Ascending aorta (tissue), 2 donors: ENCODE data around the gene RPL13. TPM values are rescaled to one million over a fixed set of nuclear protein-coding genes. Genes with fewer than 3 reads are reported as not detected.

ENCODE experiments used
- DNase-seq, 2 donors: peaks; one replicate each; pipeline ENCODE4 v3.0.0-alpha.2; 2019; ENCODE audit warnings: low spot score in 2 of 2
- H3K27ac ChIP-seq, 2 donors: fragments of 200-600 bp; sonication (generic); one replicate each; pipeline ENCODE4 v1.5.1; 2016 to 2017; ENCODE audit warnings: mild to moderate bottlenecking in 1 of 2
- H3K27me3 ChIP-seq: fragments of 200-600 bp; sonication (generic); one replicate; pipeline ENCODE4 v1.5.1; 2017
- H3K36me3 ChIP-seq, 2 donors: fragments of 200-600 bp; sonication (generic); one replicate each; pipeline ENCODE4 v1.5.1; 2016
- H3K4me1 ChIP-seq, 2 donors: fragments of 200-600 bp; sonication (generic); one replicate each; pipeline ENCODE4 v1.5.1; 2016 to 2017; ENCODE audit warnings: mild to moderate bottlenecking in 1 of 2
- H3K4me3 ChIP-seq, 2 donors: fragments of 200-600 bp; sonication (generic); one replicate each; pipeline ENCODE4 v1.5.1; 2016 to 2017; ENCODE audit warnings: mild to moderate bottlenecking in 1 of 2
- H3K9me3 ChIP-seq, 2 donors: fragments of 200-600 bp; sonication (generic); one replicate each; pipeline ENCODE4 v1.5.1; 2016
- intact Hi-C: fragments of 100-400 bp; cut with DNase I; formaldehyde crosslinking; loops from one replicate; pipeline ENCODE4 v1.15.1; 2023
- total RNA-seq: library from RNA; depleted of rRNA; stranded (reverse); fragments of >200 nt; gene quantifications from one replicate; pipeline ENCODE4 v1.1.0, GENCODE V29; 2016
- TF ChIP-seq, protein P1 (sequence below), 3 experiments: fragments of 200-600 bp in 2 of 3; fragments of 450-650 bp in 1 of 3; sonication (generic) in 2 of 3; IDR thresholded peaks; one replicate each; pipeline ENCODE4 v1.5.1; 2016 to 2019; ENCODE audit warnings: antibody characterized with exemption in 3 of 3, mild to moderate bottlenecking in 1 of 3, moderate library complexity in 1 of 3

RPL13 gene
- total RNA-seq, 1 donor from 2014 or later, result 8,360 TPM

DNA sequence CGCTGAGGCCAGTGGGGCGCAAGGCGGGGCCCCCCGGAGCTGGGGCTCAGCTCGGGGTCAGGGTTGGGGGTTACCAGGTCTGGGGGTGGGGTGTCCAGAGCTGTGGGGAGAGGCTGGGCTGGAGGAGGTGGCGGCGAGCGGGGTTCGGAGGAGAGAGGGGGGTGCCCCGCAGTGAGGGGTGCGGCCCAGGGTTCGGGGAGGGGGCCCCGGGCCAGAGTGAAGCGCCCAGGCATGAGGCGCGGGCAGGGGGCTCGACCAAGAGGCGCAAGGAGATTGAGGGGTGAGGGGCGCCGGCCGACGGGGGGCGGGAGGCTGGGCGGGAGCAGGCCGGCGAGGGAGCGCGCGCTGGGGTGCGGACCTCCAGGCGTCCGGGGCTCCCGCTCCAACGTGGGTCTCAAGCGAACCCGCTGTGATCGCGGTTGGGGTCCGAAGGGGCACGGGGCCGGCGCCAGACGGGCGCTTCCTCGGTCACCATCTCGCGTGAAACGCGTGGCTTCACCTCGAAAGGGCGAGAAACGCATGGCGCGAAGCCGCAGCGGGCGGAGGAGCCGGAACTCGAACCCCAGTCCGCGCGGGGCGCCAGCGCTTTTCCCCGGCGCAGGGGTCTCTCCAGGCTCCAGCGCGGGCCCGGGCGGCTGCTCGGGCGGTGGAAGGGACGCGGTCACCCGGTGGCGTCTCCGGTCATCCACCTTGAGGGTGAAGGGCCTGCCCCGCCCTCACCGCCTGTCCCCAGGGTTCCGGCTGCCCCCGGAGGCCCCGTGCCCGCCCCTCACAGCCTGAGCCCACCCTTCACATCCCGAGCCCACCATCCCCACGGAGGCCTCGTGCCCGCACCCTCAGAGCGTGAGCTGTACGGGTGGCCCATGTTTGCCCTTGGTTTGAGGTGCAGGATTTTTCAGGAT lies 15.9 kb downstream of the RPL13 start:
- Histone ChIP-seq H3K27ac (no peak overlapping the region), H3K4me3 (peak overlapping the region in 1 of 2 donors; percentile 38), H3K36me3 (no peaks in the 10 kb centered on the region), H3K27me3 (peaks cover 4% of the 10 kb centered on the region), H3K4me1 (peaks cover 7 to 10% of the 10 kb centered on the region in 2 donors), H3K9me3 (no peaks in the 10 kb centered on the region)
- DNase-seq, result no peak
- TF ChIP-seq, protein P1, sequence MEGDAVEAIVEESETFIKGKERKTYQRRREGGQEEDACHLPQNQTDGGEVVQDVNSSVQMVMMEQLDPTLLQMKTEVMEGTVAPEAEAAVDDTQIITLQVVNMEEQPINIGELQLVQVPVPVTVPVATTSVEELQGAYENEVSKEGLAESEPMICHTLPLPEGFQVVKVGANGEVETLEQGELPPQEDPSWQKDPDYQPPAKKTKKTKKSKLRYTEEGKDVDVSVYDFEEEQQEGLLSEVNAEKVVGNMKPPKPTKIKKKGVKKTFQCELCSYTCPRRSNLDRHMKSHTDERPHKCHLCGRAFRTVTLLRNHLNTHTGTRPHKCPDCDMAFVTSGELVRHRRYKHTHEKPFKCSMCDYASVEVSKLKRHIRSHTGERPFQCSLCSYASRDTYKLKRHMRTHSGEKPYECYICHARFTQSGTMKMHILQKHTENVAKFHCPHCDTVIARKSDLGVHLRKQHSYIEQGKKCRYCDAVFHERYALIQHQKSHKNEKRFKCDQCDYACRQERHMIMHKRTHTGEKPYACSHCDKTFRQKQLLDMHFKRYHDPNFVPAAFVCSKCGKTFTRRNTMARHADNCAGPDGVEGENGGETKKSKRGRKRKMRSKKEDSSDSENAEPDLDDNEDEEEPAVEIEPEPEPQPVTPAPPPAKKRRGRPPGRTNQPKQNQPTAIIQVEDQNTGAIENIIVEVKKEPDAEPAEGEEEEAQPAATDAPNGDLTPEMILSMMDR (IDR thresholded peaks at IDR 0.05), result no peak
- intact Hi-C loops, result no loop called here

DNA sequence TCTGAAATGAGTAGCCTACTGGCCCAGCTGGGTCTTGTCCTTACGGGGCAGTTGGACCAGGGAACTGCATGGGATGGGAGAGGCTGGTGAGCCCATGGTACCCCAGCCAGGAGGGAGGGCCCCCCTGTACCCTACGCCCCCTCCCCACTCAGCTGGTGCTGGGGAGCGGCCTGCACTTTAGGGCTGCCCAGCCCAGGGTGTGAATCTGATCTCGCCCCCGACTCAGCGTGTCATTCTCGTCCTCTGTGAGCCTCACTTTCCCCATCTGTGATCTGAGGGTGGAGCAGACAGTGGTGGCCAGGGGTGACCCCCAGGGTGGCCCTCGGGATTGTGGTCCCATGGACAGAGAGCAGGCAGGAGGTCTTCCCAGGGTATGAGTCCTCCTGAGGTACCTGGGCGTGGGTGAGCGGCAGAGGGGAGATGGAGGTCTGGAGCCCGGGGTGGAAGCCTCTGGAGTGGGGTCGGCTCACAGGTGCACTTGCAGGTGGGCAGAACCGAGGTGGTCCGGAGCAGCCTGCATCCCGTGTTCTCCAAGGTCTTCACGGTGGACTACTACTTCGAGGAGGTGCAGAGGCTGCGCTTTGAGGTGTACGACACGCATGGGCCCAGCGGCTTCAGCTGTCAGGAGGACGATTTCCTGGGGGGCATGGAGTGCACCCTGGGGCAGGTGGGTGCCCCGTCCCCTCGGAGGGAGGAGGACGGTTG lies 16.7 kb downstream of the RPL13 start:
- Histone ChIP-seq H3K4me1 (peaks cover 7 to 10% of the 10 kb centered on the region in 2 donors), H3K27ac (no peak overlapping the region), H3K27me3 (peaks cover 4% of the 10 kb centered on the region), H3K9me3 (no peaks in the 10 kb centered on the region), H3K4me3 (no peak overlapping the region), H3K36me3 (no peaks in the 10 kb centered on the region)
- DNase-seq, result no peak
- TF ChIP-seq, protein P1 (IDR thresholded peaks at IDR 0.05), result no peak
- intact Hi-C loops, result no loop called here

DNA sequence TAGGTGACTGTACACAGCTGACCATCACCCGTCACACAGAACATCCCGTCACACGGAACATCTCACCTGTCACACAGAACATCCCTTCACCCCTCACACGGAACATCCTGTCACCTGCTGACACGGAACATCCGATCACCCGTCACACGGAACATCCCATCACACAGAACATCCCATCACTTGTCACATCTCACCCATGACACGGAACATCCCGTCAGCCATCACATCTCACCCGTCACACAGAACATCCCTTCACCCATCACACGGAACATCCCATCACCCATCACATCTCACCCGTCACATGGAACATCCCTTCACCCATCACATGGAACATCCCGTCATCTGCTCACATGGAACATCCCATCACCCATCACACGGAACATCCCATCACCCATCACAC lies 18.9 kb downstream of the RPL13 start:
- intact Hi-C loops, result no loop called here
- Histone ChIP-seq H3K27me3 (peaks cover 4% of the 10 kb centered on the region), H3K9me3 (no peaks in the 10 kb centered on the region), H3K36me3 (no peaks in the 10 kb centered on the region), H3K4me3 (no peak overlapping the region), H3K4me1 (peaks cover 4 to 10% of the 10 kb centered on the region in 2 donors), H3K27ac (no peak overlapping the region)
- DNase-seq, result no peak
- TF ChIP-seq, protein P1 (IDR thresholded peaks at IDR 0.05), result no peak

DNA sequence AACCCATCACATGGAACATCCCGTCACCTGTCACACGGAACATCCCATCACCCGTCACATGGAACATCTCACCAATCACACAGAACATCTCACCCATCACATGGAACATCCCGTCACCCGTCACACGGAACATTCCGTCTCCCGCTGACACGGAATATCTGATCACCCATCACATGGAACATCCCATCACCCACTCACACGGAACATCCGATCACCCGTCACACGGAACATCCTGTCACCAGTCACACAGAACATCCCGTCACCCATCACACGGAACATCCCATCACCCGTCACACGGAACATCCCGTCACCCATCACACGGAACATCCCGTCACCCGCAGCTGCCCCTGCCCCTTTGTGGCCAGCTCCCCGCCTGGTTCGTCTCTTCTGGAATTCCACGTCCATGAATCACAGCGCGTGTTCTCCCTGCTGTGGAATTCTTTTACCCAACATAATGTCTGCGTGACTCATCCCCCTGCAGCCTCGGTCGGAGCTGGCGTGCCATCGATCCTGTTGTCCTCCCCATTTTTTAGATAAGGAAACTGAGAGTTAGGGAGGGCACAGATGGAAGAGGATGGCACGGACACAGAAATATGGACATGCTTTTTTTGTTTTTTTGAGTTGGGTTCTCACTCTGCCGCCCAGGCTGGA lies 20.7 kb downstream of the RPL13 start:
- Histone ChIP-seq H3K4me1 (no peaks in the 10 kb centered on the region), H3K27me3 (no peaks in the 10 kb centered on the region), H3K9me3 (no peaks in the 10 kb centered on the region), H3K4me3 (no peak overlapping the region), H3K27ac (no peak overlapping the region), H3K36me3 (no peaks in the 10 kb centered on the region)
- intact Hi-C loops, result no loop called here
- TF ChIP-seq, protein P1 (IDR thresholded peaks at IDR 0.05), result no peak
- no peak for DNase-seq

DNA sequence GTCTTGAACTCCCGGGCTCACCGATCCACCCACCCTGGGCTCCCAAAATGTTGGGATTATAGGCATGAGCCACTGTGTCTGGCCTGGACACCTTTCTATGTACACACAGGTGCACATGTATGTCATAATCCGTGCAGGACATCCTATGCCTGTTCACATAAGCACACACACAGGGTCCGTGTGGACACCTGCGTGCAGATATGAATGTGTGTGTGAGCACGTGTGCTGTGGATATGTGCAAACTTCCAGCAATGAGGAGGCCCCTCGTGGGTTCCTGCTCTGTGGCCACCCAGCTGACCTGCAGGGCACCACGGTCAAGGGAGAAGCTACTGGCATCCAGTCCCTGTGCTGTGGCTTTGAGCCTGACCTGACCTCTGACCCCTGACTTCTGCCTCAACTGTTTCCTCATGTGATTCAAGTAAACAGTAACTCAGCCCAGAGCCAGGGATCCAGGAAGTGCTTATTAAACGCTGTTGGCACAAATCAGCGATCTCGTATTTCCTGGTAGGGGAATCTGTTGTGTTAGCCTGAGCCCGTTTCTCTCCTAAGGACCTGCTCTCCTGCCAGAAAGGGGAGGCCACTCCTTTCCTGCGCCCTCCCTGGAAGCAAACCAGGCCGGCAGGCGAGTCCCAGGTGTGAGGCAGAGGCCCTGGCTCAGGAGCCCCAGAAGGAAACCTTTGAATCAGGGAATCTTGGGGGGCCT lies 21.5 kb downstream of the RPL13 start:
- H3K27me3 ChIP-seq, result no peaks in the 10 kb centered on the region
- no peak overlapping the region for H3K4me3 ChIP-seq
- DNase-seq, result no peak
- no peak overlapping the region for H3K27ac ChIP-seq
- TF ChIP-seq, protein P1 (IDR thresholded peaks at IDR 0.05), result no peak
- intact Hi-C loops, result no loop called here
- no peaks in the 10 kb centered on the region for H3K36me3 ChIP-seq
- no peaks in the 10 kb centered on the region for H3K9me3 ChIP-seq
- no peaks in the 10 kb centered on the region for H3K4me1 ChIP-seq
